ENCODE measurements around the gene FGFRL1.

- TF ChIP-seq CTCF (optimal IDR thresholded peaks at IDR 0.05 in 1 of 3, IDR thresholded peaks at IDR 0.05 in 1 of 3, conservative IDR thresholded peaks at IDR 0.05 in 1 of 3; ENCODE audit: extremely low read depth in 1 of 3, insufficient read depth in 2 of 3, low read length in 3 of 3) (no peak), EZH2 (IDR thresholded peaks at IDR 0.05; ENCODE audit: low read length) (no peak)
Observed at GRCh38 chr4:1024882-1025545, 13.6 kb downstream of the FGFRL1 start.

All from keratinocyte (primary cell).